GM23338 (cell line): ENCODE measurements around the gene CCDC12. TPM values are rescaled to one million over a fixed set of nuclear protein-coding genes. Genes with fewer than 3 reads are reported as not detected.
A peak's percentile ranks its signal among the peaks of the same experiment; 100 is the strongest.

Experiments
- ATAC-seq: fragments of 200-7000 bp; cut with Tn5 transposase; 3 replicates; pipeline ENCODE4 v1.9.1; 2020
- DNase-seq: peaks from one replicate; pipeline ENCODE4 v3.0.0-alpha.2; 2015; ENCODE audit warnings: low spot score
- H2AFZ ChIP-seq: fragments of 200-600 bp; sonication (generic); 2 replicates; pipeline ENCODE4 v1.8.0; 2016; ENCODE audit warnings: antibody characterized with exemption, mild to moderate bottlenecking, moderate library complexity
- H3F3A ChIP-seq: fragments of 200-600 bp; sonication (generic); replicated peaks from 2 replicates; pipeline ENCODE4 v1.8.0; 2017; ENCODE audit warnings: antibody characterized with exemption, mixed run types, low read depth
- H3K27ac ChIP-seq: fragments of 200-600 bp; sonication (generic); 2 replicates; pipeline ENCODE4 v1.6.1; 2016; ENCODE audit warnings: low read depth
- H3K27me3 ChIP-seq: fragments of 200-600 bp; sonication (generic); 2 replicates; pipeline ENCODE4 v1.8.0; 2016; ENCODE audit warnings: mild to moderate bottlenecking, mixed run types, moderate library complexity; ENCODE audit not compliant: insufficient read depth
- H3K36me3 ChIP-seq: fragments of 200-600 bp; sonication (generic); 2 replicates; pipeline ENCODE4 v1.8.0; 2016; ENCODE audit warnings: mild to moderate bottlenecking; ENCODE audit not compliant: insufficient read depth
- H3K4me1 ChIP-seq: fragments of 200-600 bp; sonication (generic); 2 replicates; pipeline ENCODE4 v1.8.0; 2016; ENCODE audit warnings: mild to moderate bottlenecking, moderate library complexity; ENCODE audit not compliant: insufficient read depth
- H3K4me2 ChIP-seq: fragments of 200-600 bp; sonication (generic); 2 replicates; pipeline ENCODE4 v1.7.1; 2017; ENCODE audit warnings: mixed run types
- H3K4me3 ChIP-seq: fragments of 200-600 bp; sonication (generic); 2 replicates; pipeline ENCODE4 v1.6.1; 2016; ENCODE audit warnings: mixed run types
- H3K79me2 ChIP-seq: fragments of 200-600 bp; sonication (generic); replicated peaks from 2 replicates; pipeline ENCODE4 v1.8.0; 2017; ENCODE audit warnings: mild to moderate bottlenecking; ENCODE audit not compliant: insufficient read depth
- H3K9me2 ChIP-seq: fragments of 200-600 bp; sonication (generic); 2 replicates; pipeline ENCODE4 v1.8.0; 2017; ENCODE audit not compliant: insufficient read depth
- H4K20me1 ChIP-seq: fragments of 200-600 bp; sonication (generic); replicated peaks from 2 replicates; pipeline ENCODE4 v1.8.0; 2017; ENCODE audit warnings: mild to moderate bottlenecking; ENCODE audit not compliant: insufficient read depth
- H3K27ac Mint-ChIP-seq: 2 replicates; pipeline ENCODE4 v1.8.0; 2020; ENCODE audit warnings: inconsistent platforms, mild to moderate bottlenecking, moderate library complexity, mixed read lengths
- H3K27me3 Mint-ChIP-seq: 3 replicates; pipeline ENCODE4 v1.8.0; 2022; ENCODE audit warnings: low read depth, mild to moderate bottlenecking, moderate library complexity, mixed read lengths, inconsistent platforms; ENCODE audit not compliant: insufficient read depth, poor library complexity
- H3K36me3 Mint-ChIP-seq: 3 replicates; pipeline ENCODE4 v1.8.0; 2021; ENCODE audit warnings: low read depth, mild to moderate bottlenecking, inconsistent platforms, moderate library complexity, mixed read lengths
- H3K4me1 Mint-ChIP-seq: 3 replicates; pipeline ENCODE4 v1.8.0; 2020; ENCODE audit warnings: mild to moderate bottlenecking, inconsistent platforms, mixed read lengths
- H3K4me3 Mint-ChIP-seq: 3 replicates; pipeline ENCODE4 v1.8.0; 2021; ENCODE audit warnings: moderate library complexity, mild to moderate bottlenecking, inconsistent platforms, mixed read lengths
- H3K9me3 Mint-ChIP-seq: 3 replicates; pipeline ENCODE4 v1.8.0; 2020; ENCODE audit warnings: moderate library complexity, mild to moderate bottlenecking, inconsistent platforms, mixed read lengths
- CREB1 ChIP-seq: fragments of 250-450 bp; sonication (Bioruptor Pico); IDR thresholded peaks from 2 replicates; pipeline ENCODE4 v1.5.0; 2020; ENCODE audit warnings: low read depth, mild to moderate bottlenecking, moderate library complexity
- EZH2 ChIP-seq: fragments of 200-600 bp; sonication (generic); IDR thresholded peaks from one replicate; pipeline ENCODE4 v1.8.0; 2017; ENCODE audit warnings: antibody characterized with exemption, mild to moderate bottlenecking, low read depth; ENCODE audit not compliant: unreplicated experiment
- EZH2phosphoT487 ChIP-seq: fragments of 200-600 bp; sonication (generic); IDR thresholded peaks from one replicate; pipeline ENCODE4 v1.8.1; 2018; ENCODE audit warnings: antibody characterized with exemption; ENCODE audit not compliant: unreplicated experiment
- JUNB ChIP-seq: IDR thresholded peaks from one replicate; pipeline ENCODE4 v1.6.1; 2016; ENCODE audit warnings: antibody characterized with exemption; ENCODE audit not compliant: unreplicated experiment
- NANOG ChIP-seq: IDR thresholded peaks from 2 replicates; pipeline ENCODE4 v1.6.1; 2016; ENCODE audit warnings: antibody characterized with exemption, borderline replicate concordance
- POLR2AphosphoS5 ChIP-seq: IDR thresholded peaks from 2 replicates; pipeline ENCODE4 v1.6.1; 2016; ENCODE audit warnings: antibody characterized with exemption, low read depth
- STAT1 ChIP-seq: IDR thresholded peaks from one replicate; pipeline ENCODE4 v1.6.1; 2016; ENCODE audit warnings: antibody characterized with exemption; ENCODE audit not compliant: unreplicated experiment
- ZNF114 ChIP-seq: fragments of 250-450 bp; sonication (Bioruptor Pico); IDR thresholded peaks from 2 replicates; pipeline ENCODE4 v1.5.0; 2020; ENCODE audit warnings: mild to moderate bottlenecking, moderate library complexity
- ZNF331 ChIP-seq: fragments of 250-450 bp; sonication (Bioruptor Pico); IDR thresholded peaks from 2 replicates; pipeline ENCODE4 v1.5.0; 2020; ENCODE audit warnings: low read depth, mild to moderate bottlenecking, moderate library complexity
- polyA plus RNA-seq: library from polyadenylated mRNA; unstranded; fragments of >200 nt; fragmentation: Nextera tagmentation; extraction: Ambion mirVana; gene quantifications from 2 replicates; pipeline ENCODE4 v1.2.1, GENCODE V29; 2016
- total RNA-seq: library from RNA; depleted of rRNA; stranded (reverse); fragments of >200 nt; shearing (Covaris generic); gene quantifications from 2 replicates; pipeline ENCODE4 v1.2.3, GENCODE V29; 2014
- TF ChIP-seq, protein P1 (sequence below): IDR thresholded peaks from 2 replicates; pipeline ENCODE4 v1.6.1; 2016; ENCODE audit warnings: antibody characterized with exemption
- TF ChIP-seq, protein P2 (sequence below), 2 experiments: fragments of 200-600 bp in 1 of 2; sonication (generic) in 1 of 2; conservative IDR thresholded peaks; 2 replicates each; pipeline versions ENCODE4 v1.5.1 to v1.6.1; 2016 to 2017; ENCODE audit warnings: antibody characterized with exemption in 2 of 2, low read depth in 2 of 2, mild to moderate bottlenecking in 2 of 2, moderate library complexity in 1 of 2

The CCDC12 gene
- total and polyA plus RNA-seq, 2 experiments from 2014 or later = 42.9 to 133 TPM

GRCh38 chr3:46923559-46924350, 52.8 kb downstream of the CCDC12 start:
- Histone ChIP-seq H3K79me2 (peaks cover 6% of the 10 kb centered on the region), H4K20me1 (peaks cover 14% of the 10 kb centered on the region; the same call in 1 of the 2 replicates), H2AFZ (no peak overlapping the region), H3K4me3 (no peak overlapping the region), H3K27me3 (no peaks in the 10 kb centered on the region), H3K4me2 (no peak overlapping the region), H3K4me1 (no peaks in the 10 kb centered on the region), H3K36me3 (peaks cover 26% of the 10 kb centered on the region), H3F3A (0 out of 2 replicates have a peak, but pooled peaks cover 13% of the 10 kb centered on the region), H3K27ac (0 out of 2 replicates have a peak overlapping the region, but pooled peaks have one; percentile 32), H3K9me2 (no peaks in the 10 kb centered on the region)
- TF ChIP-seq STAT1 (no peak), EZH2phosphoT487 (no peak), CREB1 (CRISPR knock-in tag) (no peak)
- TF ChIP-seq, protein P1, sequence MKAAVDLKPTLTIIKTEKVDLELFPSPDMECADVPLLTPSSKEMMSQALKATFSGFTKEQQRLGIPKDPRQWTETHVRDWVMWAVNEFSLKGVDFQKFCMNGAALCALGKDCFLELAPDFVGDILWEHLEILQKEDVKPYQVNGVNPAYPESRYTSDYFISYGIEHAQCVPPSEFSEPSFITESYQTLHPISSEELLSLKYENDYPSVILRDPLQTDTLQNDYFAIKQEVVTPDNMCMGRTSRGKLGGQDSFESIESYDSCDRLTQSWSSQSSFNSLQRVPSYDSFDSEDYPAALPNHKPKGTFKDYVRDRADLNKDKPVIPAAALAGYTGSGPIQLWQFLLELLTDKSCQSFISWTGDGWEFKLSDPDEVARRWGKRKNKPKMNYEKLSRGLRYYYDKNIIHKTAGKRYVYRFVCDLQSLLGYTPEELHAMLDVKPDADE = no peak
- TF ChIP-seq, protein P2, sequence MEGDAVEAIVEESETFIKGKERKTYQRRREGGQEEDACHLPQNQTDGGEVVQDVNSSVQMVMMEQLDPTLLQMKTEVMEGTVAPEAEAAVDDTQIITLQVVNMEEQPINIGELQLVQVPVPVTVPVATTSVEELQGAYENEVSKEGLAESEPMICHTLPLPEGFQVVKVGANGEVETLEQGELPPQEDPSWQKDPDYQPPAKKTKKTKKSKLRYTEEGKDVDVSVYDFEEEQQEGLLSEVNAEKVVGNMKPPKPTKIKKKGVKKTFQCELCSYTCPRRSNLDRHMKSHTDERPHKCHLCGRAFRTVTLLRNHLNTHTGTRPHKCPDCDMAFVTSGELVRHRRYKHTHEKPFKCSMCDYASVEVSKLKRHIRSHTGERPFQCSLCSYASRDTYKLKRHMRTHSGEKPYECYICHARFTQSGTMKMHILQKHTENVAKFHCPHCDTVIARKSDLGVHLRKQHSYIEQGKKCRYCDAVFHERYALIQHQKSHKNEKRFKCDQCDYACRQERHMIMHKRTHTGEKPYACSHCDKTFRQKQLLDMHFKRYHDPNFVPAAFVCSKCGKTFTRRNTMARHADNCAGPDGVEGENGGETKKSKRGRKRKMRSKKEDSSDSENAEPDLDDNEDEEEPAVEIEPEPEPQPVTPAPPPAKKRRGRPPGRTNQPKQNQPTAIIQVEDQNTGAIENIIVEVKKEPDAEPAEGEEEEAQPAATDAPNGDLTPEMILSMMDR (conservative IDR thresholded peaks at IDR 0.05; ENCODE audit: low read depth in 2 of 2) = peak; percentile 79 to 86
- ATAC-seq (peak; percentile 91), DNase-seq (peak; percentile 82)
- Mint-ChIP-seq H3K4me3 (no peak overlapping the region), H3K9me3 (no peaks in the 10 kb centered on the region), H3K27ac (no peak overlapping the region), H3K4me1 (no peaks in the 10 kb centered on the region), H3K36me3 (peaks cover 56% of the 10 kb centered on the region), H3K27me3 (peaks cover 7% of the 10 kb centered on the region)

- H3K4me3 ChIP-seq = no peak overlapping the region
- H3K36me3 ChIP-seq = peaks cover 32% of the 10 kb centered on the region
- H3K27ac Mint-ChIP-seq = no peak overlapping the region
- no peaks in the 10 kb centered on the region for H3K4me1 Mint-ChIP-seq
- no peak overlapping the region for H2AFZ ChIP-seq
- 0 out of 2 replicates have a peak, but pooled peaks cover 13% of the 10 kb centered on the region for H3F3A ChIP-seq
- H3K4me3 Mint-ChIP-seq = no peak overlapping the region
- no peak overlapping the region for H3K4me2 ChIP-seq
- H3K79me2 ChIP-seq = no peaks in the 10 kb centered on the region
- H3K4me1 ChIP-seq = no peaks in the 10 kb centered on the region
- peaks cover 4% of the 10 kb centered on the region; the same call in 2 of the 3 replicates for H3K9me3 Mint-ChIP-seq
- peaks cover 14% of the 10 kb centered on the region; the same call in 1 of the 2 replicates for H4K20me1 ChIP-seq
- DNase-seq = no peak
- H3K27ac ChIP-seq = no peak overlapping the region
- no peak for ATAC-seq
- no peaks in the 10 kb centered on the region for H3K9me2 ChIP-seq
- no peaks in the 10 kb centered on the region for H3K27me3 ChIP-seq
- H3K27me3 Mint-ChIP-seq = peaks cover 9% of the 10 kb centered on the region
- peaks cover 64% of the 10 kb centered on the region for H3K36me3 Mint-ChIP-seq
- TF ChIP-seq EZH2 (no peak), NANOG (no peak), EZH2phosphoT487 (no peak), CREB1 (CRISPR knock-in tag) (no peak), JUNB (no peak), POLR2AphosphoS5 (no peak), ZNF331 (CRISPR knock-in tag) (no peak), ZNF114 (CRISPR knock-in tag) (no peak), STAT1 (no peak)
- TF ChIP-seq, protein P1 = no peak
- TF ChIP-seq, protein P2 (conservative IDR thresholded peaks at IDR 0.05; ENCODE audit: low read depth in 2 of 2) = no peak
Observed at GRCh38 chr3:46922871-46923558, 53.5 kb downstream of the CCDC12 start.
